Heart left ventricle (tissue), 13 donors: ENCODE measurements around the gene CPNE2.

Experiments used
- CTCF ChIP-seq, 12 donors: fragments of 200-600 bp; sonication (generic) in 4 of 12; IDR thresholded peaks; one replicate each; pipeline versions ENCODE4 v1.5.0 to v1.8.0; 2018 to 2022; ENCODE audit warnings: antibody characterized with exemption in 12 of 12, mild to moderate bottlenecking in 5 of 12
- POLR2A ChIP-seq, 2 donors: fragments of 450-650 bp; IDR thresholded peaks; one replicate each; pipeline ENCODE4 v1.6.1; 2017; ENCODE audit warnings: antibody characterized with exemption in 2 of 2, mild to moderate bottlenecking in 2 of 2, moderate library complexity in 2 of 2
- donor health status: ischemic (EF 13 %, LVEDD 7.1; RV severe dilation, severe dysfunction).
- donor health status: DM: no; HTN: yes; CAD: no.
- donor health status: DM: no; HTN: no; CAD: no.
- donor health status: ischemic (EF 25% LVEDD 6.9; RV normal size, moderate dysfunction).
- donor health status: ischemic (EF 25% LVEDD 5.7; RV mildly dilated, moderate dysfunction).
- donor health status: ischemic (EF 35%, LVEDD 5.7; RV mildly dilated, moderate dysfunction).
- donor health status: nonischemic (EF 11% LVEDD 7.7; RV severe dilation, severe dysfunction).
- donor health status: DM: yes; HTN: yes; CAD: no.
- donor health status: PGD.
- donor health status: ischemic (EF 29% LVEDD 5.4; RV normal size, mild dysfunction).
- donor health status: nonischemic (EF 23%, LVEDD 6.1; RV moderate dilation, normal function).

- no peak for TF ChIP-seq POLR2A (IDR thresholded peaks at IDR 0.05)
- no peak for TF ChIP-seq CTCF (IDR thresholded peaks at IDR 0.05)
Measured at GRCh38 chr16:57113664-57114063, 21.3 kb downstream of the CPNE2 start.
